GM10266 (cell line): ENCODE results near the gene LAMC3.

Experiments
- DNase-seq: peaks from one replicate; pipeline ENCODE4 v3.0.0; 2012; ENCODE audit errors: extremely low spot score
- TF ChIP-seq, protein P1 (sequence below): IDR thresholded peaks from 2 replicates; pipeline ENCODE4 v1.5.1; 2012; ENCODE audit warnings: mild to moderate bottlenecking, low read depth; ENCODE audit not compliant: control insufficient read depth, insufficient read depth; ENCODE audit errors: missing control alignments

Gene LAMC3

DNA sequence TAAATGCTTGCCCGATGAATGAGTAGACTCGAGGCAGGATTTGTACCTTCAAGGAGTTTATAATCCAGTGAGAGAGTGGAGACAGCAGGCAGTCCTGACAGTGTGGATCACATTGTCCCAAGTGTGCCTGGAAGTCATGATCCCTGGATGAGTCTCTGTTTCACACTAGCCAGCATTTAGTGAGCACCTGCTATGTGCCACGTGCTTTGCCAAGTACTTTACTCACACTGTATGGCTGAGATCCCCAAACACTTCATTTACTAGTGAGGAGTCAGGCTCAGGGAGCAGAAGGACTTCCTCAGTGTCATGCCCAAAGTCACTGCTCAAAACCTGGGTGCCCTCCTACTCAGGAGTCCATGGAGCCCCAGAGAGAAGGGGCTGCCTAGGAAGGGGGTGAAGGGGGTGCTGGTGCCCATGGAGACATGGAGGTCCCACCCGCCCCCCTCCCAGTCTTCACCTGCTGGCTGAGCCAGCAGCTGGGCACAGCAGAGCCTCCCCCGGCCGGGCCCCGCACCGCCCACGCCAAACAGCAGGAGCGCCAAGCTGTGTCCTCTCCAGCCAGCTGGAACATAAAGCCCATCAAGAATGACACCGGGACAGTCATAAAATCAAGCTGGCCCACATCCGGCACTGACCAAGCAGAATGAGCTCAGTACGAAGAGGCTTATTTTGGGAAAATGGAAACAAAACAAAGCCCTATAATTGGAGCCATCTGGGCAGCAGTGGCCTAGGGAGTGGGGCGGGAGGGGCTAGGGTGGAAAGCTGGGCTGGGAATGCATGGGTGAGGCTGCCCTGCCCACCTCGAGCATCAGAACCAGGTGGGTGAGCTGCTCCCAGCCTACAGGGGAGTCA, 10.6 kb downstream of the LAMC3 start:
- no peak for DNase-seq
- TF ChIP-seq, protein P1, sequence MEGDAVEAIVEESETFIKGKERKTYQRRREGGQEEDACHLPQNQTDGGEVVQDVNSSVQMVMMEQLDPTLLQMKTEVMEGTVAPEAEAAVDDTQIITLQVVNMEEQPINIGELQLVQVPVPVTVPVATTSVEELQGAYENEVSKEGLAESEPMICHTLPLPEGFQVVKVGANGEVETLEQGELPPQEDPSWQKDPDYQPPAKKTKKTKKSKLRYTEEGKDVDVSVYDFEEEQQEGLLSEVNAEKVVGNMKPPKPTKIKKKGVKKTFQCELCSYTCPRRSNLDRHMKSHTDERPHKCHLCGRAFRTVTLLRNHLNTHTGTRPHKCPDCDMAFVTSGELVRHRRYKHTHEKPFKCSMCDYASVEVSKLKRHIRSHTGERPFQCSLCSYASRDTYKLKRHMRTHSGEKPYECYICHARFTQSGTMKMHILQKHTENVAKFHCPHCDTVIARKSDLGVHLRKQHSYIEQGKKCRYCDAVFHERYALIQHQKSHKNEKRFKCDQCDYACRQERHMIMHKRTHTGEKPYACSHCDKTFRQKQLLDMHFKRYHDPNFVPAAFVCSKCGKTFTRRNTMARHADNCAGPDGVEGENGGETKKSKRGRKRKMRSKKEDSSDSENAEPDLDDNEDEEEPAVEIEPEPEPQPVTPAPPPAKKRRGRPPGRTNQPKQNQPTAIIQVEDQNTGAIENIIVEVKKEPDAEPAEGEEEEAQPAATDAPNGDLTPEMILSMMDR: no peak

DNA sequence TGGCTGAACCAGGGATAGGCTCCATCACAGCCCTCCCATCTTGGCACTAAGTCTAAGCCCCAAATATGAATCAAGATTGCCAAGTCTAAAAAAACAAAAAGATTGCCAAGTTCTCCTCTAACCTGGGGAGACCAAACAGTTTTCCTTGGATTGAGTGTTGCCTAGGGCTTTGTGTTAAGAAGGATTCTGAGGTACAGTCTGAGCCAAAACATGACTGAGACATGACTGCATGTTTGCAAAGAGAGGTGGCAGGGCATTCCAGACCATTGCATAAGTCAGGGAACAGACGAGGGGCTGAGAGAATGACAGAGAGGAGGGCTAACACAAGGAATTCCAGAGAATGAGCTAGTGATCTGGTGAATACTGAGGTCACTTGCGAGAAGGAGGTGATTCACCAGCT, 11.4 kb downstream of the LAMC3 start:
- DNase-seq: no peak
- TF ChIP-seq, protein P1: no peak

GRCh38 chr9:131020862-131021261, 11.9 kb downstream of the LAMC3 start:
- DNase-seq: no peak
- TF ChIP-seq, protein P1: no peak

DNA sequence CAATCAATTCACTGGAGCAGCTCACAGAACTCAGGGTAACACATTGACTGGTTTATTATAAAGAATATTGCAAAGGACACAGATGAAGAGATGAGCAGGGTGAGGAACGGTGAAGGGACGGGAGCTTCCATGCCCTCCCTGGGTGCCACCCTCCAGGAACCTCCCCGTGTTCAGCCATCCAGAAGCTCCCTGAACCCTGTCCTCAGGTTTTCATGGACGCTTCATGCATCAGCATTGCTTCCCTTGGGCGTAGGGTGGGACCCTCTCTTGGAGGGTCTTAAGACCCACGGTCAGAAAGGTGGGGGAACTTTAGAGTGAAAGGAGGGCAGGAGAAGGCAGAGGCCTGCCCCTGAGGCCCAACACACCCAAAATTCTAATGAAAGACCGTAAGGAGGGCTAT, 12.8 kb downstream of the LAMC3 start:
- TF ChIP-seq, protein P1: no peak
- no peak for DNase-seq

GRCh38 chr9:131024978-131025868, 16.2 kb downstream of the LAMC3 start:
- TF ChIP-seq, protein P1: no peak
- no peak for DNase-seq

DNA sequence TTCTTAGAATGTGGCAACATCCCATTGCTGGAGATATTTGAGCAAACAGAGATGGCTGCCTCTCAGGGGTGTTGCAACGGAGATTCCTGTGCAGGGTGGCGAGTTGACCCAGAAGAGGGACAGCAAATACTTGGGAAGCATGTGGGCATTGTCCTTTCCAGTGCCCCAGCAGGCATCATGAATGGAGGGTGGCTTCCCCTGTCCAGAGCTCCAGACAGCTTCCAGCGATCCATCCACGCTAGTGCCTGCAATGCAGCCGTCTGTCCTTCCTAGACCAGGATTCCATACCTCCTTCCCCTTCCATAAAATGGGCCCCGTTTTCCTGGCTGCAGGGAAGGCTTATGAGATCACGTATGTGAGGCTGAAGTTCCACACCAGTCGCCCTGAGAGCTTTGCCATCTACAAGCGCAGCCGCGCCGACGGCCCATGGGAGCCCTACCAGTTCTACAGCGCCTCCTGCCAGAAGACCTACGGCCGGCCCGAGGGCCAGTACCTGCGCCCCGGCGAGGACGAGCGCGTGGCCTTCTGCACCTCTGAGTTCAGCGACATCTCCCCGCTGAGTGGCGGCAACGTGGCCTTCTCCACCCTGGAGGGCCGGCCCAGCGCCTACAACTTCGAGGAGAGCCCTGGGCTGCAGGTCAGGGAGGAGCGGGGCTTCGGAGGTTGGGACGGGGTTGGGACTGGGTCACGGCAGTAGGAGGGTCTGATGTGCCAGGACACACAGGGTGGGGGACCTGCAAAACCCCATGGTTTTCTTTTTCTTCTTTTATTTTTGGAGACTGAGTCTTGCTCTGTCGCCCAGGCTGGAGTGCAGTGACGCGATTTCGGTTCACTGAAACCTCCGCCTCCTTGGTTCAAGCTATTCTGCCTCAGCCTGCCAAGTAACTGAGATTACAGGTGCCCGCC, 17.2 kb downstream of the LAMC3 start:
- no peak for DNase-seq
- TF ChIP-seq, protein P1: no peak
